Activated CD4-positive, alpha-beta memory T cell treated with anti-CD3 and anti-CD28 coated beads for 36 hours (primary cell): ENCODE measurements around the gene COA8. TPM values are rescaled to one million over a fixed set of nuclear protein-coding genes. Genes with fewer than 3 reads are reported as not detected.

Experiments used
- CTCF ChIA-PET: fragments of 350-600 bp; sonication (Branson Sonifier 250); formaldehyde crosslinking; loops from one replicate; lab custom pipeline; 2021; ENCODE audit warnings: antibody characterized with exemption, inconsistent platforms; lab: Charles Lee
- POLR2A ChIA-PET: fragments of 350-600 bp; sonication (Branson Sonifier 250); formaldehyde crosslinking; loops from one replicate; lab custom pipeline; 2021; ENCODE audit warnings: antibody characterized with exemption; lab: Charles Lee
- DNase-seq: peaks from one replicate; pipeline ENCODE4 v3.0.0-alpha.2; 2020
- H3K27ac Mint-ChIP-seq: one replicate; pipeline ENCODE4 v1.8.0; 2021; ENCODE audit warnings: mixed read lengths
- H3K27me3 Mint-ChIP-seq: one replicate; pipeline ENCODE4 v1.8.0; 2021; ENCODE audit warnings: mixed read lengths
- H3K36me3 Mint-ChIP-seq: one replicate; pipeline ENCODE4 v1.8.0; 2021; ENCODE audit warnings: mixed read lengths
- H3K4me1 Mint-ChIP-seq: one replicate; pipeline ENCODE4 v1.8.0; 2021; ENCODE audit warnings: low read depth, mixed read lengths
- H3K4me3 Mint-ChIP-seq: one replicate; pipeline ENCODE4 v1.8.0; 2021; ENCODE audit warnings: mild to moderate bottlenecking, mixed read lengths
- H3K9me3 Mint-ChIP-seq: one replicate; pipeline ENCODE4 v1.8.0; 2021; ENCODE audit warnings: mixed read lengths
- intact Hi-C: fragments of 100-400 bp; cut with micrococcal nuclease; formaldehyde crosslinking; loops from one replicate; pipeline ENCODE4 v1.15.1; 2023
- total RNA-seq, 2 experiments: library from RNA; stranded (reverse); gene quantifications; one replicate each; pipeline ENCODE4 v1.2.3, GENCODE V29; 2021

Gene COA8
- 10 to 100 TPM; 46.2 to 48.9 TPM for total RNA-seq

GRCh38 chr14:103562429-103563225 is at the start of gene COA8, which contains the start of gene BAG5:
Gene COA8, plus strand, starts transcription at chr14:103562960. Its CDS starts 42 bp downstream, at chr14:103563002.
Gene BAG5, minus strand, starts transcription at chr14:103562657. Its CDS starts 1,493 bp downstream, at chr14:103561164.
- DNase-seq, result peak; percentile 92
- H3K9me3 Mint-ChIP-seq, result no peaks in the 10 kb centered on the region
- intact Hi-C loops, result loop anchor here (1.0 to 2.0 kb wide), 4 partner anchors 34 to 152 kb away; partner anchors contain the start of genes KLC1, TRMT61A, XRCC3 and ZFYVE21
- H3K27ac Mint-ChIP-seq, result peak within 1 kb of the TSS; percentile 90
- peaks cover 61% of the 10 kb centered on the region for H3K4me1 Mint-ChIP-seq
- POLR2A ChIA-PET, result interaction anchor here (0.6 to 1.4 kb wide), 9 partner anchors 13 to 868 kb away, joined by 3 to 4 read pairs (median 3); partner anchors contain the start of gene TRMT61A
- CTCF ChIA-PET, result interaction anchor here (0.6 to 2.6 kb wide), 6 partner anchors 15 to 981 kb away, joined by 3 to 8 read pairs (median 4); no protein-coding TSS in a partner anchor
- no peaks in the 10 kb centered on the region for H3K27me3 Mint-ChIP-seq
- H3K36me3 Mint-ChIP-seq, result peaks cover 30% of the 10 kb centered on the region
- peak within 1 kb of the TSS; percentile 94 for H3K4me3 Mint-ChIP-seq

GRCh38 chr14:103514596-103515421 is 48.0 kb upstream of the COA8 start:
- Mint-ChIP-seq H3K9me3 (no peaks in the 10 kb centered on the region), H3K27me3 (no peaks in the 10 kb centered on the region), H3K27ac (no peak overlapping the region), H3K4me3 (no peak overlapping the region), H3K4me1 (peaks cover 5% of the 10 kb centered on the region), H3K36me3 (peaks cover 5% of the 10 kb centered on the region)
- ChIA-PET CTCF (no interaction called here), POLR2A (no interaction called here)
- intact Hi-C loops, result no loop called here
- no peak for DNase-seq

DNA sequence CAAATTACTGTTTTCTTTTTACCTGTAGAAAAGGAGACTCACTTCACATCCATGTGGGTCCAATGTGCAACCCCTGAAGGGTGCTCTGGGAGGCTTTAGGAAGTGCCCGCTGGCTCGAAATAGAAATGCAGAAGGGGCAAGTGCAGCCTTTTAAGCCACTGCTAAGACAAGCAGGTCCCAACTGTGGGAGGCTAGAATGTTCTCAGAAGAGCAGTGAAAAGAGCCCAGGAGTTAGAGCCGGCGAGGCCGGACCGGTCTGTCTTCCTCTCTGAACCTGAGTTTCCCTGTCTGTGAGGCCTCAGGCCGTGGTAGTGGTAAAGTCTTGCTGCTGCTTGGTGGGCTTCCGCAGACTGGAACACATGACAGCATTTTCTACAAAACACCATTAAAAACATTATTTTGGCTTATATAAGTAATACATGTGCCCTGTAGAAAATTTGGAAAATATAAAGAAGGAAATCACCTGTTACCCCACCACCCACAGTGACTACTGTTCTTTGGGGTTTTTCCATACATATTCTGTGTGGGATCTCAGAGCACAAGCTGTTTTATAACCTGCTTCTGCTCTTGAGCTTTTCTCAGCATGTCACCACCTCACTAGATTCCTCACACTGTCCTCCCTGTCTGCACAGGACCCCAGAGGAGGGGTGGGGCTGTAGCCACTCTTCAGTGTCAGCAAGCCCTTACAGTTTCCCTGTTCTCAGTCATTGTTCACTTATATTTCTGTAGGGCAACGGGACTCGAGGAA is 46.2 kb upstream of the COA8 start:
- Mint-ChIP-seq H3K9me3 (no peaks in the 10 kb centered on the region), H3K27me3 (no peaks in the 10 kb centered on the region), H3K4me1 (peaks cover 6% of the 10 kb centered on the region), H3K27ac (no peak overlapping the region), H3K4me3 (no peak overlapping the region), H3K36me3 (peaks cover 5% of the 10 kb centered on the region)
- intact Hi-C loops, result no loop called here
- ChIA-PET POLR2A (no interaction called here), CTCF (interaction anchor here (0.5 to 6.8 kb wide), 2 partner anchors 29 to 37 kb away, joined by 3 to 63 read pairs; no protein-coding TSS in a partner anchor)
- DNase-seq, result no peak

DNA sequence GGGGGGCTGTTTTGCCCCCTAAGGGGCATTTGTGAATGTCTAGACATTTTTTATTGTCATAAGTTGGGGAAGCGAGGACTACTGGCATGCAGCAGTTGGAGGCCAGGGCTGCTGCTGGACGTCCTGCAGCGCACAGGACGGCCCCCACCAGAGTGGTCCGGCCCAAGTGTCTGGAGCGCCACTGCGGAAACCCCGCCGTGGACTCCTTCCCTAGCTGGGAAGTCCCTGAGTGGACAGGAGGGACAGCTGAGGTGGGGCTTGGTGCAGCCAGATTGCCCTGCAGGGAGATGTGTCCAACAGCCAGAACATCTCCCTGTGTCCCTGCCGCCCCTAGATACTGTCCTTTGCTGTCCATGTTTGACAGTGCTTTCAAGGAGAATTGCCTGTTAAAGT is 45.6 kb upstream of the COA8 start:
- ChIA-PET CTCF (interaction anchor here (2.6 to 6.8 kb wide), 2 partner anchors 12 to 29 kb away, joined by 38 to 63 read pairs; partner anchors contain the start of gene TRMT61A), POLR2A (no interaction called here)
- no peak for DNase-seq
- no peak overlapping the region for H3K27ac Mint-ChIP-seq
- no peaks in the 10 kb centered on the region for H3K9me3 Mint-ChIP-seq
- intact Hi-C loops, result no loop called here
- no peaks in the 10 kb centered on the region for H3K27me3 Mint-ChIP-seq
- H3K36me3 Mint-ChIP-seq, result peaks cover 4% of the 10 kb centered on the region
- H3K4me1 Mint-ChIP-seq, result peaks cover 6% of the 10 kb centered on the region
- no peak overlapping the region for H3K4me3 Mint-ChIP-seq

DNA sequence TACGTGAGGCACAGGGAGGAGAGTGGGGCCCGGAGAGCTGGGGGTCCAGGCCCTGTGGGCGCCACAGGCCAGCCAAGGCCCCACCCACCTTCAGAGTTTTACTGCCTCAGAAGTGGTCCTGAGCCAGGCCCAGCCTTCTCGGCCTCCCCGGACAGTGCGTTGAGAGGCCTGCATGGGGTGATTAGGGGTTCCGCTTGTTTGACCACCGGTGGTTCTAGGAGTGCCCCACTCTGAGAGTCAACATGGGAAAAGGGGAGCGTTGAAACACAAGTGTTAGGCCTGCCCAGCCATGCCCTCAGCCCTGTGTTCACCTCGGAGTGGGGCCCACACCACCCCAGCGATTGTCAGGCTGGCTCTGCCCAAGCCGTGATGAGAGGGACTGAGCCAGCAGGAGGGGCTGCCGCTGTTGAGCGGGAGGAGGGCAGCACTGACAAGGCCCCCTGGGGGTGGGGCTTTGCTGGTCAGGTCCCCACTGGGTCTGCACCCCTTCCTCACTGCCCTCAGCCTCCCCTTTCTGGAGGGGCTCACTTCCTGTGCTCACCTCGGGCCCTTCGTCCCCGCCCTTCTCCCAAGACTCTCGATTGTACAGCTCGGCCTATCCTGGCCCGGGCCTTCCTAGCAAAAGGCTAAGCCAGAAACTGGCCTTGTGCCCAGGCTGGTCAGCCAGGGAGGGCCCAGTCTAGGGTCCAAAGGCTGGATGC is 44.9 kb upstream of the COA8 start:
- ChIA-PET CTCF (interaction anchor here (0.6 to 6.8 kb wide), 18 partner anchors 8 to 281 kb away, joined by 3 to 63 read pairs (median 4); partner anchors contain the start of genes BAG5 and TRMT61A), POLR2A (no interaction called here)
- no peaks in the 10 kb centered on the region for H3K9me3 Mint-ChIP-seq

GRCh38 chr14:103518422-103519042 is 44.2 kb upstream of the COA8 start:
- DNase-seq, result peak; percentile 66
- CTCF ChIA-PET, result interaction anchor here (0.6 to 6.8 kb wide), 26 partner anchors 8 to 280 kb away, joined by 3 to 63 read pairs (median 4); partner anchors contain the start of genes BAG5 and TRMT61A
- peaks cover 7% of the 10 kb centered on the region for H3K4me1 Mint-ChIP-seq
- no peak overlapping the region for H3K4me3 Mint-ChIP-seq
- H3K9me3 Mint-ChIP-seq, result no peaks in the 10 kb centered on the region
- peaks cover 3% of the 10 kb centered on the region for H3K27me3 Mint-ChIP-seq
- no peaks in the 10 kb centered on the region for H3K36me3 Mint-ChIP-seq
- POLR2A ChIA-PET, result interaction anchor here (0.7 kb wide), 1 partner anchor 61 kb away, joined by 3 read pairs; no protein-coding TSS in a partner anchor
- intact Hi-C loops, result loop anchor here (2.0 kb wide), 1 partner anchor 28 kb away; no protein-coding TSS in a partner anchor
- H3K27ac Mint-ChIP-seq, result no peak overlapping the region

More for the DNA sequence above, 44.9 kb upstream of the COA8 start:
- Mint-ChIP-seq H3K36me3 (no peaks in the 10 kb centered on the region), H3K27ac (no peak overlapping the region), H3K4me3 (no peak overlapping the region), H3K4me1 (peaks cover 6% of the 10 kb centered on the region), H3K27me3 (peaks cover 1% of the 10 kb centered on the region)
- DNase-seq, result no peak
- intact Hi-C loops, result loop anchor here (2.0 kb wide), 1 partner anchor 29 kb away; no protein-coding TSS in a partner anchor

DNA sequence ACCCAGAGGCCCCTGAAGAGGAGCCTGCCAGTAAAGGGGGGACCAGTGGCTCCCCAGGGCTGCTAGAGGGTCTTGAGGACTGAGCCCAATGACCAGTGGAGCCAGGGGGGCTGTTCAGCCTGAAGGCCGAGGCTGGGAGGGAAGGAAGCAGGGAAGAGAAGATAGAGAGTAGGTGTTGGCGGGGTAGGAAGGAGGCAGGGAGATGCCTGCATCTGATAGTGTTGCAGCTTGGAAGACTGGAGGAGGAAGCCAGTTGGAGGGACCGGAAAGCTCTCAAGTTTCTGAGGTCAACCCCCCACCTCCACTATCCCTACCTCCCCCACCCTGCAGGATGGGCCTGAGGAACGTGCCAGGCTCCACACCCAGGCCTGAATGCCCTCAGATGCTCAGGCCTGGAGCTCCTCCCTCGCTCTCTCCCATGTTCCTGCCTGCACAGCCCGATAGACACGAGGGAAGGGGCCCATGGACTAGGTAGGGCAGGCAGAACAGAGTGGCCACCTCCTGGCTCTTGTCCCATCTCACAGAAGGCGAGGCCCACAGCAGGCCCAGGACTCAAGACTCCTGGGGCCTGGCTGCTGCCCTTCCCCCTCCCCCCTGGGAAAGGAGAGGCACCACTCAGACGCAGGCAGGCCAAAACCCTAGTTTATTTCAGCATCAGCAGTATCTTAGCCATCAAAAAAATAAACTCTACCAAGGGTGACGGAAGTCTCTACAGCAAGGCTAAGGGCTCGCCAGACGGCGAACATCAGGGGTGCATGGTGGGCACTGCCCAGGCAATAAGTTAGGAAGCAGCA is 43.5 kb upstream of the COA8 start:
- CTCF ChIA-PET, result interaction anchor here (0.6 to 6.8 kb wide), 26 partner anchors 9 to 279 kb away, joined by 3 to 63 read pairs (median 4); partner anchors contain the start of genes BAG5 and TRMT61A
- intact Hi-C loops, result loop anchor here (2.0 kb wide), 1 partner anchor 28 kb away; no protein-coding TSS in a partner anchor
- Mint-ChIP-seq H3K9me3 (no peaks in the 10 kb centered on the region), H3K4me1 (peaks cover 9% of the 10 kb centered on the region), H3K36me3 (no peaks in the 10 kb centered on the region), H3K4me3 (no peak overlapping the region), H3K27me3 (peaks cover 5% of the 10 kb centered on the region), H3K27ac (no peak overlapping the region)
- POLR2A ChIA-PET, result interaction anchor here (0.7 kb wide), 1 partner anchor 62 kb away, joined by 3 read pairs; no protein-coding TSS in a partner anchor
- no peak for DNase-seq

DNA sequence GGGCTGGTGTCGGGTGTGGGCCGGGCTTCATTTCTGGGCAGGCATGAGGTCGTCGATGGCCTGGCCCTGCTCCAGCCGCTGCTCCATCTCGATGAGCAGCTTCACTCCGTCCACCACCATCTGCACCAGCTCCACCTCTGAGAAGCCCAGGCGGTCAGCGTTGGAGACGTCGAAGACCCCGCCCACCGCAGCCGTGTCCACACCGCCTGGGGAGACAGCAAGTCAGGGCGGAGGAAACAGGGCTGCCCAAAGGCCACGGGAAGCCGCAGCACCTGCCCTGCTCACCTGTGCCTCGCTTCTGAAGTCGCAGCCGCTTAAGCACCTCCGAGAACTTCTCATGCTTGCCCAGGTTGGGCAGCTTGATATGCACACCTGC is 42.9 kb upstream of the COA8 start:
- DNase-seq, result no peak
- H3K4me3 Mint-ChIP-seq, result no peak overlapping the region
- H3K9me3 Mint-ChIP-seq, result no peaks in the 10 kb centered on the region
- H3K36me3 Mint-ChIP-seq, result no peaks in the 10 kb centered on the region
- no peak overlapping the region for H3K27ac Mint-ChIP-seq
- ChIA-PET CTCF (interaction anchor here (1.7 to 6.8 kb wide), 5 partner anchors 9 to 42 kb away, joined by 7 to 63 read pairs (median 12); partner anchors contain the start of genes BAG5 and TRMT61A), POLR2A (no interaction called here)
- intact Hi-C loops, result loop anchor here (2.0 to 10.0 kb wide), 2 partner anchors 27 to 185 kb away; partner anchors contain the start of gene EIF5
- H3K27me3 Mint-ChIP-seq, result peaks cover 5% of the 10 kb centered on the region
- H3K4me1 Mint-ChIP-seq, result peaks cover 9% of the 10 kb centered on the region

DNA sequence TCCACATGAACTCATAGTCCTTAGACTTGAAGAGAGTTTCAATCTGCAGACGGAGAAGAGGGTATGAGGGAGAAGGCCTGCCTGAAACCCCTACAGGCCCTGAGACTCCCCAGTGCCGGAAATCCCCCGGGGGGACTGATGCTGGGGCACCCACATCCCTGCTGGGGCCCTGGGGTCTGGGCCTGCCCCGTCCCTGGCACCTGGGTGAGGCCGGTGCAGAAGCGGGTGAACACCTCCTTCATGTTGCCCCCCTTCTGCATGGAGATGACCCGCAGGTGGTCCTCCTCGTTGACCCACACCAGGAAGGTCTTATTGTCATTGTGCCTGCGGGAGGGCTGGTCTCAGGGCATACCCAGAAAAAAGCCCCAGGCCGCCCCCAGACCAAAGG is 42.5 kb upstream of the COA8 start:
- Mint-ChIP-seq H3K27ac (no peak overlapping the region), H3K36me3 (no peaks in the 10 kb centered on the region), H3K27me3 (peaks cover 5% of the 10 kb centered on the region), H3K4me3 (no peak overlapping the region), H3K9me3 (no peaks in the 10 kb centered on the region), H3K4me1 (peaks cover 9% of the 10 kb centered on the region)
- CTCF ChIA-PET, result interaction anchor here (0.7 to 6.8 kb wide), 5 partner anchors 14 to 208 kb away, joined by 3 to 63 read pairs (median 4); no protein-coding TSS in a partner anchor
- POLR2A ChIA-PET, result no interaction called here
- intact Hi-C loops, result loop anchor here (10.0 kb wide), 1 partner anchor 185 kb away; the partner anchor contains the start of gene EIF5
- no peak for DNase-seq
